Measurements from ENCODE around the gene PFDN1.

The PFDN1 gene

DNA sequence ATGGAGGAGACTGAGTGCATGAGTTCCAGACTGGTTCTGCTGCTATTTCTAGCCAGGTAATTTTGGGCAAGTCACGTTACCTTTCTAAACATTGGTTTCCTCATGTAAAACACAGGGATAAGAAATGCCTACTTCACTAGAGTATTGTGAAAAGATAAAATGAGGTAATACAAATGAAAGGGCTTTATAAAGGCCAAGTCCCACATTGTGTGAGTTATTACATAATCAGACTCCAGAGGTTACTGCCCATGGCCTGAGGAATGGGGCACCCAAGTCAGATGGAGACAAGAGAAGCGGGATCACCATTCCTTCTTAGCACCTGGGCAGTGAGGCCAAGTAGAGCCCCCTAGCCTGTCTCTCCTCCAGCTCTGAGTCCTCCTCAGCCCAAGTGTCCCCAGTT is 36.0 kb upstream of the PFDN1 start:
- TF ChIP-seq ZNF565 (CRISPR knock-in tag; conservative IDR thresholded peaks at IDR 0.05; ENCODE audit: low read depth), result no peak
- no peak for TF ChIP-seq GLIS3 (CRISPR knock-in tag; IDR thresholded peaks at IDR 0.05)
- no peak for TF ChIP-seq OSR1 (CRISPR knock-in tag; IDR thresholded peaks at IDR 0.05)
- TF ChIP-seq, protein P1, sequence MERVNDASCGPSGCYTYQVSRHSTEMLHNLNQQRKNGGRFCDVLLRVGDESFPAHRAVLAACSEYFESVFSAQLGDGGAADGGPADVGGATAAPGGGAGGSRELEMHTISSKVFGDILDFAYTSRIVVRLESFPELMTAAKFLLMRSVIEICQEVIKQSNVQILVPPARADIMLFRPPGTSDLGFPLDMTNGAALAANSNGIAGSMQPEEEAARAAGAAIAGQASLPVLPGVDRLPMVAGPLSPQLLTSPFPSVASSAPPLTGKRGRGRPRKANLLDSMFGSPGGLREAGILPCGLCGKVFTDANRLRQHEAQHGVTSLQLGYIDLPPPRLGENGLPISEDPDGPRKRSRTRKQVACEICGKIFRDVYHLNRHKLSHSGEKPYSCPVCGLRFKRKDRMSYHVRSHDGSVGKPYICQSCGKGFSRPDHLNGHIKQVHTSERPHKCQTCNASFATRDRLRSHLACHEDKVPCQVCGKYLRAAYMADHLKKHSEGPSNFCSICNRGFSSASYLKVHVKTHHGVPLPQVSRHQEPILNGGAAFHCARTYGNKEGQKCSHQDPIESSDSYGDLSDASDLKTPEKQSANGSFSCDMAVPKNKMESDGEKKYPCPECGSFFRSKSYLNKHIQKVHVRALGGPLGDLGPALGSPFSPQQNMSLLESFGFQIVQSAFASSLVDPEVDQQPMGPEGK (CRISPR knock-in tag; IDR thresholded peaks at IDR 0.05; ENCODE audit: borderline replicate concordance), result no peak
- no peak for TF ChIP-seq CSRNP3 (CRISPR knock-in tag; IDR thresholded peaks at IDR 0.05)

DNA sequence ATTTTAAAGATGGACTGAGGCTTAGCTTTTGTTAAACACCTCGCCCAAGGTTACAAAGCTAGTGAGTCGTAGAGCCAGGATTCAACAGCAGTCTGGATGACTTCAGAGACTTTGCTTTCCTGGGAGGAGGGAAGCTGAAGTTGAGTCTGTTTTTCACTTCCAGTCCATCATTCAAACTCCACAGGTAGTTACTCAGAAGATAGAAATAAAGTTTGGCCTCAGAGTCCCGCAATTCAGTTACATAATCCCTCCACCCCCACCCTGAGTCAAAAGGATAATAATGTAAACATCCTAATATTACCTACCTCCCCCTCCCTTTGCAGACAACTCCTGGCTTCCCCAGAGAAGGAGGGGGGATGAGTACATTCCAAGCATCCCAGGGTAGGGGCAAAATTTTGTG is 35.4 kb upstream of the PFDN1 start:
- ATAC-seq, result no peak; the same call in 2 of the 3 replicates
- TF ChIP-seq OSR1 (CRISPR knock-in tag; IDR thresholded peaks at IDR 0.05) (no peak), ISL1 (CRISPR knock-in tag; IDR thresholded peaks at IDR 0.05) (no peak), ESRRG (CRISPR knock-in tag; IDR thresholded peaks at IDR 0.05) (no peak), CSDC2 (CRISPR knock-in tag; IDR thresholded peaks at IDR 0.05) (no peak), CSRNP3 (CRISPR knock-in tag; IDR thresholded peaks at IDR 0.05) (no peak), RARB (CRISPR knock-in tag; IDR thresholded peaks at IDR 0.05) (no peak), ZC3H10 (CRISPR knock-in tag; IDR thresholded peaks at IDR 0.05) (no peak)
- TF ChIP-seq, protein P2, sequence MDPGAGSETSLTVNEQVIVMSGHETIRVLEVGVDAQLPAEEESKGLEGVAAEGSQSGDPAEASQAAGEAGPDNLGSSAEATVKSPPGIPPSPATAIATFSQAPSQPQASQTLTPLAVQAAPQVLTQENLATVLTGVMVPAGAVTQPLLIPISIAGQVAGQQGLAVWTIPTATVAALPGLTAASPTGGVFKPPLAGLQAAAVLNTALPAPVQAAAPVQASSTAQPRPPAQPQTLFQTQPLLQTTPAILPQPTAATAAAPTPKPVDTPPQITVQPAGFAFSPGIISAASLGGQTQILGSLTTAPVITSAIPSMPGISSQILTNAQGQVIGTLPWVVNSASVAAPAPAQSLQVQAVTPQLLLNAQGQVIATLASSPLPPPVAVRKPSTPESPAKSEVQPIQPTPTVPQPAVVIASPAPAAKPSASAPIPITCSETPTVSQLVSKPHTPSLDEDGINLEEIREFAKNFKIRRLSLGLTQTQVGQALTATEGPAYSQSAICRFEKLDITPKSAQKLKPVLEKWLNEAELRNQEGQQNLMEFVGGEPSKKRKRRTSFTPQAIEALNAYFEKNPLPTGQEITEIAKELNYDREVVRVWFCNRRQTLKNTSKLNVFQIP (CRISPR knock-in tag; IDR thresholded peaks at IDR 0.05; ENCODE audit: borderline replicate concordance, low read depth), result no peak
- TF ChIP-seq, protein P3, sequence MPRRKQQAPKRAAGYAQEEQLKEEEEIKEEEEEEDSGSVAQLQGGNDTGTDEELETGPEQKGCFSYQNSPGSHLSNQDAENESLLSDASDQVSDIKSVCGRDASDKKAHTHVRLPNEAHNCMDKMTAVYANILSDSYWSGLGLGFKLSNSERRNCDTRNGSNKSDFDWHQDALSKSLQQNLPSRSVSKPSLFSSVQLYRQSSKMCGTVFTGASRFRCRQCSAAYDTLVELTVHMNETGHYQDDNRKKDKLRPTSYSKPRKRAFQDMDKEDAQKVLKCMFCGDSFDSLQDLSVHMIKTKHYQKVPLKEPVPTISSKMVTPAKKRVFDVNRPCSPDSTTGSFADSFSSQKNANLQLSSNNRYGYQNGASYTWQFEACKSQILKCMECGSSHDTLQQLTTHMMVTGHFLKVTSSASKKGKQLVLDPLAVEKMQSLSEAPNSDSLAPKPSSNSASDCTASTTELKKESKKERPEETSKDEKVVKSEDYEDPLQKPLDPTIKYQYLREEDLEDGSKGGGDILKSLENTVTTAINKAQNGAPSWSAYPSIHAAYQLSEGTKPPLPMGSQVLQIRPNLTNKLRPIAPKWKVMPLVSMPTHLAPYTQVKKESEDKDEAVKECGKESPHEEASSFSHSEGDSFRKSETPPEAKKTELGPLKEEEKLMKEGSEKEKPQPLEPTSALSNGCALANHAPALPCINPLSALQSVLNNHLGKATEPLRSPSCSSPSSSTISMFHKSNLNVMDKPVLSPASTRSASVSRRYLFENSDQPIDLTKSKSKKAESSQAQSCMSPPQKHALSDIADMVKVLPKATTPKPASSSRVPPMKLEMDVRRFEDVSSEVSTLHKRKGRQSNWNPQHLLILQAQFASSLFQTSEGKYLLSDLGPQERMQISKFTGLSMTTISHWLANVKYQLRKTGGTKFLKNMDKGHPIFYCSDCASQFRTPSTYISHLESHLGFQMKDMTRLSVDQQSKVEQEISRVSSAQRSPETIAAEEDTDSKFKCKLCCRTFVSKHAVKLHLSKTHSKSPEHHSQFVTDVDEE (CRISPR knock-in tag; IDR thresholded peaks at IDR 0.05), result no peak

More for the DNA sequence above, 36.0 kb upstream of the PFDN1 start:
- no peak for ATAC-seq

DNA sequence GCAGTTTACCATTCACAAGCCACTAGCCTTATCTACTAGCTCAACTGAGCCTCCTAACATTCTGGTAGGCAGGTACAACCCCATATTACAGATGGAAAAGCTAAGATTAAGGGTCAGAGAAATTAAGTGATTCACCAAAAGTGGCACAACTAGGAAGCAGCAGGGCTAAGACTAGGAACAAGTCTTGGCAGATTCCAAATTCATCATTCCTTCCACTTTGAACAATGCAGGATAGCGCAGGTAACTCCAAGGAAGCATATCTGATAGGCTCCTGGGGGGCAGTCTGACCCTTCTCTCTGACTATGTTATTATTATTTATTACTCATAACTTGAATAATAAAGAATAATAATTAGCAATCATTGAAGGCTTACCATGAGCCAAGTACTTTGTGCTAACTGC is 35.0 kb upstream of the PFDN1 start:
- ATAC-seq, result no peak
- TF ChIP-seq ZFP30 (CRISPR knock-in tag; IDR thresholded peaks at IDR 0.05), result no peak
- no peak for TF ChIP-seq ESRRG (CRISPR knock-in tag; IDR thresholded peaks at IDR 0.05)
- no peak for TF ChIP-seq TCF4 (CRISPR knock-in tag; IDR thresholded peaks at IDR 0.05; ENCODE audit: borderline replicate concordance)
- no peak for TF ChIP-seq CREB5 (CRISPR knock-in tag; IDR thresholded peaks at IDR 0.05; ENCODE audit: low read depth)
- TF ChIP-seq CSDC2 (CRISPR knock-in tag; IDR thresholded peaks at IDR 0.05), result no peak
- TF ChIP-seq ZFP3 (CRISPR knock-in tag; IDR thresholded peaks at IDR 0.05), result no peak
- TF ChIP-seq TOX (CRISPR knock-in tag; IDR thresholded peaks at IDR 0.05; ENCODE audit: borderline replicate concordance), result no peak
- TF ChIP-seq BACH2 (CRISPR knock-in tag; IDR thresholded peaks at IDR 0.05; ENCODE audit: borderline replicate concordance), result no peak

All from SK-N-SH treated with all-trans-retinoic acid at 6 μM for 48 hours (cell line).